AG09309 (cell line): ENCODE measurements around the gene UBP1.
"Not testable (repeated sequence)": the region's sequence is repeated elsewhere in the genome, so short reads cannot be mapped to it uniquely, and the experiment has no call there.

Experiments
- DNase-seq: peaks from one replicate; pipeline ENCODE4 v3.0.0-alpha.2; 2010; ENCODE audit warnings: low read depth
- H3K4me3 ChIP-seq: 2 replicates; pipeline ENCODE4 v1.5.1; 2011; ENCODE audit warnings: mild to moderate bottlenecking, low read depth, low read length, moderate library complexity; ENCODE audit not compliant: control insufficient read depth
- TF ChIP-seq, protein P1 (sequence below): IDR thresholded peaks from 2 replicates; pipeline ENCODE4 v1.5.1; 2011; ENCODE audit warnings: mild to moderate bottlenecking, low read depth, low read length, inconsistent platforms; ENCODE audit not compliant: insufficient read depth, control insufficient read depth; ENCODE audit errors: missing control alignments

The UBP1 gene

DNA sequence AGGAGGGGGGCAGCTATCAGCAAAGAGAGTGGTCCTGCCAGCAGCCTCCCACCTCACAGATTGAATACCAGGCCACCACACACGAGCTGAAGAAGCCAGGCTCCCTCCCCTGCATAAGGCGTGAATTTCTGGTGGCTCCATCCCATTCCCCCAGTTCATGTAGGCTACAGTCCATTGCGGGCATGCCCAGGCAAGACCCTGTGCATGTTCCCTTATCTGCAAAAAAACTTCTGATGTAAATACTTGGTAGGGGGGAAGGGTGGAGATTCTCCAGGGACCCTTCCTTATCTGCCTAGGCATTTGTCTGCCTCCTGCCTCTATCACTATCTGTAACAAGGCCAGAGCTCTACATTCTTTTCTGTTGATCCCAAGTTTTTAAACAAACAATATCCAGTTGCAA lies 27.6 kb upstream of the UBP1 start:
- no peak overlapping the region for H3K4me3 ChIP-seq
- TF ChIP-seq, protein P1, sequence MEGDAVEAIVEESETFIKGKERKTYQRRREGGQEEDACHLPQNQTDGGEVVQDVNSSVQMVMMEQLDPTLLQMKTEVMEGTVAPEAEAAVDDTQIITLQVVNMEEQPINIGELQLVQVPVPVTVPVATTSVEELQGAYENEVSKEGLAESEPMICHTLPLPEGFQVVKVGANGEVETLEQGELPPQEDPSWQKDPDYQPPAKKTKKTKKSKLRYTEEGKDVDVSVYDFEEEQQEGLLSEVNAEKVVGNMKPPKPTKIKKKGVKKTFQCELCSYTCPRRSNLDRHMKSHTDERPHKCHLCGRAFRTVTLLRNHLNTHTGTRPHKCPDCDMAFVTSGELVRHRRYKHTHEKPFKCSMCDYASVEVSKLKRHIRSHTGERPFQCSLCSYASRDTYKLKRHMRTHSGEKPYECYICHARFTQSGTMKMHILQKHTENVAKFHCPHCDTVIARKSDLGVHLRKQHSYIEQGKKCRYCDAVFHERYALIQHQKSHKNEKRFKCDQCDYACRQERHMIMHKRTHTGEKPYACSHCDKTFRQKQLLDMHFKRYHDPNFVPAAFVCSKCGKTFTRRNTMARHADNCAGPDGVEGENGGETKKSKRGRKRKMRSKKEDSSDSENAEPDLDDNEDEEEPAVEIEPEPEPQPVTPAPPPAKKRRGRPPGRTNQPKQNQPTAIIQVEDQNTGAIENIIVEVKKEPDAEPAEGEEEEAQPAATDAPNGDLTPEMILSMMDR: no peak
- no peak for DNase-seq

- no peak overlapping the region for H3K4me3 ChIP-seq
- no peak for DNase-seq
- TF ChIP-seq, protein P1: no peak
Observed at GRCh38 chr3:33461097-33461496, 20.9 kb upstream of the UBP1 start.

DNA sequence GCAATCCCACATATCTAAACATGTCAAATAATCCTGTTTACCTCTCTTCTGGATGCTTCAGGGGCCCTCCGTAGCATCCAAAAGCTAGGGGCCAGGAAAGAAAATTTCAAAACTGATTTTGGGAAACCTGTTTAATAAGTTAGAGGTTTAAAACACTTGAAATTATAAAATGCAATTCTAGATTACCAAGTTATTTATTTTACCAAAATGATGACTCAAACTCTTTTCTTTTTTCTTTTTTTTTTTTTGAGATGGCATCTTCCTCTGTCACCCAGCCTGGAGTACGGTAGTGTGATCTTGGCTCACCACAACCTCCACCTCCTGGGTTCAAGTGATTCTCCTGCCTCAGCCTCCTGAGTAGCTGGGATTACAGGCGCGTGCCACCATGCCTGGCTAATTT lies 19.4 kb upstream of the UBP1 start:
- not testable (repeated sequence) for DNase-seq

GRCh38 chr3:33458446-33458845 lies 18.2 kb upstream of the UBP1 start:
- TF ChIP-seq, protein P1: no peak
- H3K4me3 ChIP-seq: no peak overlapping the region

More for the DNA sequence above, 19.4 kb upstream of the UBP1 start:
- H3K4me3 ChIP-seq: not testable (repeated sequence)

GRCh38 chr3:33456756-33457155 lies 16.6 kb upstream of the UBP1 start:
- no peak overlapping the region for H3K4me3 ChIP-seq
- TF ChIP-seq, protein P1: no peak
- DNase-seq: no peak

More at GRCh38 chr3:33458446-33458845, 18.2 kb upstream of the UBP1 start:
- DNase-seq: no peak

DNA sequence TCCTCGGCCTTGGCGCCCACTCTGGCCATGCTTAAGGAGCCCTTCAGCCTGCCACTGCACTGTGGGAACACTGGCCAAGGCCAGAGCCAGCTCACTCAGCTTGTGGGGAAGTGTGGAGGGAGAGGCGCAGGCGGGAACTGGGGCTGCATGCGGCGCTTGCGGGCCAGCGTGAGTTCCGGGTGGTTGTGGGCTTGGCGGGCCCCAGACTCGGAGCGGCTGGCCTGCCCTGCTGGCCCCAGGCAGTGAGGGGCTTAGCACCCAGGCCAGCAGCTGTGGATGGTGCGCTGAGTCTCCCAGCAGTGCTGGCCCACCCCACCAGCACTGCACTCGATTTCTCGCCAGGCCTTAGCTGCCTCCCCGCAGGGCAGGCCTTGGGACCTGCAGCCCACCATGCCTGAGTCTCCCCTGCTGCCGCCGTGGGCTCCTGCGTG lies 13.1 kb upstream of the UBP1 start:
- DNase-seq: no peak
- H3K4me3 ChIP-seq: no peak overlapping the region
- TF ChIP-seq, protein P1: no peak

- not testable (repeated sequence) for DNase-seq
Observed at GRCh38 chr3:33451994-33452393, 11.8 kb upstream of the UBP1 start.

DNA sequence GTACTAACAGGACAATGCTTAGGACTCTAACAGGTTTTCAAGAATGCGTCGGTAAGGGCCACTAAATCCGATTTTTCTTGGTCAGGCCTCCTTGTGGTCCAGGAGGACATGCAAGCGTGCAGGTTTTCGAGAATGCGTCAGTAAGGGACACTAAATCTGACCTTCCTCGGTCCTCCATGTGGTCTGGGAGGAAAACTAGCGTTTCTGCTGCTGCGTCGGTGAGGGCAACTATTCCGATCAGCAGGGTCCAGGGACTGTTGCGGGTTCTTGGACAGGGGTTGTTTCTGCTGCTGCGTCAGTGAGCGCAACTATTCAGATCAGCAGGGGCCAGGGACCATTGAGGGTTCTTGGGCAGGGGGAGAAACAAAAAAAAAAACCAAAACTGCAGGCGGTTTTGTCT lies 7.8 kb upstream of the UBP1 start:
- TF ChIP-seq, protein P1: no peak
- no peak for DNase-seq
- H3K4me3 ChIP-seq: no peak overlapping the region

More at GRCh38 chr3:33451994-33452393, 11.8 kb upstream of the UBP1 start:
- H3K4me3 ChIP-seq: not testable (repeated sequence)

DNA sequence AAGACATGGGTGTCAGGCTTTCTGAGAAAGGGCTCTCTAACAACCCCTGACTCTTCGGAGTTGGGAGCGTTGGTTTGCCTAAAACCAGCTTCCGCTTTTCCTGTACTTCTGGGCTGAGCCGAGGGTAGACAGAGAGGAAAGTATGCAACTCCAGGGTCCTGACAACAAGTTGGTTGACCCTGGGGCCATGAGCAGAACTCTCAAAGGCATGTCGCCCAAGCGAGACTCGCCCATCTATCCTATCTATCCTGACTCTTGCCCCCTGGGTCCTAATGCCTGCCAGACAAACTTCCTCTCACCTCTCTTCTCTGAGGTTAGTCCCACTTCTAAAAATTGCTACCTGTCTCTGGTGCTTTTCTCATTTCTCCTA lies 7.0 kb upstream of the UBP1 start:
- DNase-seq, H3K4me3 ChIP-seq: not testable (repeated sequence)
